PC-9 (cell line): Measurements from ENCODE around the gene WSCD2.

Experiments used
- CTCF ChIP-seq: fragments of 200-600 bp; sonication (generic); conservative IDR thresholded peaks from 2 replicates; pipeline ENCODE4 v1.6.1; 2017; ENCODE audit warnings: mixed run types, antibody characterized with exemption, mild to moderate bottlenecking, moderate library complexity
- EZH2 ChIP-seq: fragments of 200-600 bp; sonication (generic); IDR thresholded peaks from 2 replicates; pipeline ENCODE4 v1.8.0; 2017; ENCODE audit warnings: antibody characterized with exemption, low read depth

- TF ChIP-seq EZH2 (no peak), CTCF (no peak)
Measured at GRCh38 chr12:108150436-108150835, 21.3 kb downstream of the WSCD2 start.
